Measurements from ENCODE around the gene PLCB1. TPM values are rescaled to one million over a fixed set of nuclear protein-coding genes. Genes with fewer than 3 reads are reported as not detected.

PLCB1 gene
- total and polyA plus RNA-seq, 2 of the 4 experiments (the other 2 are of a cell fraction), result 5.6 to 16.1 TPM

DNA sequence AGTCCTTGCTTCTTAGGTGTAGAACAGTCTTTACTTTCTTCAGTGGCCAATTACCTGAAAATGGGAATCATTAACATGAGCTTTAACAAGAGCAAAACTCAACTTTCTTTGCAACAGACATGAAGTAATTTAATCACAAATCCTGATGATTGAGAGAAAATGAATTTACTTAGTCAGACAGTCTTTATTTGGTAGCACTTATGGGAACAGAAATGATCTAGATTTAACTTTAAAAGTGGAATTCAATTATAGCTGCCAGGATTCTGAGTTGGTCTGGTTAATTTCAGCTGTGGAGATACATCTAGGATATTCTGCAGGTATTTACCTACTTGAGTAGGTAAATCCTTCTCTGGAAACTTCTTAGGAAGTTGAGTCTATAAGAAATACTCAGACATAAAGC lies 492.6 kb downstream of the PLCB1 start:
- no peaks in the 10 kb centered on the region for H3K27me3 ChIP-seq (ENCODE audit: control insufficient read depth, insufficient read depth, low read length)
- no peaks in the 10 kb centered on the region for H3K36me3 ChIP-seq (ENCODE audit: control insufficient read depth, insufficient read depth, low read length)
- no peaks in the 10 kb centered on the region for H4K20me1 ChIP-seq (ENCODE audit: insufficient read depth, low read length)
- no peak overlapping the region for H2BK120ac ChIP-seq (ENCODE audit: low read depth, low read length)
- no peak overlapping the region for H2BK5ac ChIP-seq (ENCODE audit: low read depth, low read length, poor library complexity, severe bottlenecking)
- no peak overlapping the region for H3K27ac ChIP-seq (ENCODE audit: insufficient read depth, low read length)
- no peak overlapping the region for H2AK9ac ChIP-seq (replicated peaks; ENCODE audit: low read depth, low read length, poor library complexity)
- no peak overlapping the region for H2AK5ac ChIP-seq (ENCODE audit: low read depth, low read length)
- no peak overlapping the region for H3K4me2 ChIP-seq (ENCODE audit: low read depth, low read length)
- ATAC-seq (ENCODE audit: low read depth) (no peak), DNase-seq (no peak)
- dilution Hi-C loops (cut with HindIII; ENCODE audit: low sequenced_read_pairs, unreplicated experiment) (no loop called here), in situ Hi-C loops (cut with MboI; ENCODE audit: low sequenced_read_pairs) (loop anchor here (5.0 kb wide), 1 partner anchor 52 kb away; no protein-coding TSS in a partner anchor), intact Hi-C loops (cut with micrococcal nuclease) (loop anchor here (5.0 kb wide), 1 partner anchor 37 kb away; no protein-coding TSS in a partner anchor)
- TF ChIP-seq SMC3 (IDR thresholded peaks at IDR 0.05; ENCODE audit: low read depth, low read length), result no peak
- no peak for TF ChIP-seq RAD21 (IDR thresholded peaks at IDR 0.05; ENCODE audit: low read length)
- TF ChIP-seq CHD1 (IDR thresholded peaks at IDR 0.05; ENCODE audit: low read depth, low read length), result no peak
- no peak for TF ChIP-seq MXI1 (IDR thresholded peaks at IDR 0.05; ENCODE audit: borderline replicate concordance, low read depth, low read length)
- TF ChIP-seq MAZ (IDR thresholded peaks at IDR 0.05; ENCODE audit: borderline replicate concordance, low read depth, low read length), result no peak
- no peak for TF ChIP-seq CTCF (conservative IDR thresholded peaks at IDR 0.05; ENCODE audit: low read depth, low read length)
- TF ChIP-seq MAFK (IDR thresholded peaks at IDR 0.05; ENCODE audit: low read depth, low read length), result no peak
- TF ChIP-seq USF2 (IDR thresholded peaks at IDR 0.05; ENCODE audit: low read depth, low read length), result no peak
- no peak for TF ChIP-seq RCOR1 (IDR thresholded peaks at IDR 0.05; ENCODE audit: insufficient replicate concordance, low read length)
- TF ChIP-seq NFE2L2 (IDR thresholded peaks at IDR 0.05; ENCODE audit: low read depth, low read length), result no peak
- H3K14ac ChIP-seq (replicated peaks; ENCODE audit: low read depth, low read length), result no peak overlapping the region
- no peak overlapping the region for H3K4me3 ChIP-seq (ENCODE audit: insufficient read depth, low read depth, low read length)
- no peak overlapping the region for H3K4ac ChIP-seq (ENCODE audit: low read depth, low read length)
- no peak overlapping the region for H2BK15ac ChIP-seq (ENCODE audit: low read depth, low read length)
- no peak overlapping the region for H3K9ac ChIP-seq (ENCODE audit: low read depth, low read length)
- ChIA-PET POLR2A (ENCODE audit: unreplicated experiment) (no interaction called here), CTCF (no interaction called here)
- no peaks in the 10 kb centered on the region for H3K9me3 ChIP-seq (ENCODE audit: control insufficient read depth, insufficient read depth, low read length)
- no peaks in the 10 kb centered on the region; a peak in 1 of 4 replicates for H3K79me1 ChIP-seq (ENCODE audit: low read depth in 1 of 2, low read length in 2 of 2)
- no peak overlapping the region for H4K8ac ChIP-seq (ENCODE audit: low read depth in 2 of 2, low read length in 2 of 2)
- H2BK20ac ChIP-seq (ENCODE audit: low read depth, low read length), result no peak overlapping the region
- H3K4me1 ChIP-seq (ENCODE audit: control insufficient read depth, insufficient read depth, low read length), result peaks cover 2% of the 10 kb centered on the region
- no peak overlapping the region for H3K23ac ChIP-seq (ENCODE audit: low read depth, low read length)
- H4K91ac ChIP-seq (ENCODE audit: insufficient read depth, low read depth, low read length), result no peak overlapping the region
- H3K9me1 ChIP-seq (ENCODE audit: insufficient read depth, low read length), result peaks cover 3% of the 10 kb centered on the region; the same call in 1 of the 2 replicates
- no peak overlapping the region for H3K18ac ChIP-seq (ENCODE audit: low read depth, low read length)
- no peak overlapping the region for H2AFZ ChIP-seq (replicated peaks; ENCODE audit: low read length, poor library complexity)
- BruUV-seq (replicated peaks), result no TSS peak
- no peak overlapping the region for H3K56ac ChIP-seq (ENCODE audit: extremely low read depth, insufficient read depth, low read length)
- no peak overlapping the region for H4K5ac ChIP-seq (ENCODE audit: low read depth, low read length)
